ENCODE data around the gene CDH2.
A peak's percentile ranks its signal among the peaks of the same experiment; 100 is the strongest.

CDH2 gene

DNA sequence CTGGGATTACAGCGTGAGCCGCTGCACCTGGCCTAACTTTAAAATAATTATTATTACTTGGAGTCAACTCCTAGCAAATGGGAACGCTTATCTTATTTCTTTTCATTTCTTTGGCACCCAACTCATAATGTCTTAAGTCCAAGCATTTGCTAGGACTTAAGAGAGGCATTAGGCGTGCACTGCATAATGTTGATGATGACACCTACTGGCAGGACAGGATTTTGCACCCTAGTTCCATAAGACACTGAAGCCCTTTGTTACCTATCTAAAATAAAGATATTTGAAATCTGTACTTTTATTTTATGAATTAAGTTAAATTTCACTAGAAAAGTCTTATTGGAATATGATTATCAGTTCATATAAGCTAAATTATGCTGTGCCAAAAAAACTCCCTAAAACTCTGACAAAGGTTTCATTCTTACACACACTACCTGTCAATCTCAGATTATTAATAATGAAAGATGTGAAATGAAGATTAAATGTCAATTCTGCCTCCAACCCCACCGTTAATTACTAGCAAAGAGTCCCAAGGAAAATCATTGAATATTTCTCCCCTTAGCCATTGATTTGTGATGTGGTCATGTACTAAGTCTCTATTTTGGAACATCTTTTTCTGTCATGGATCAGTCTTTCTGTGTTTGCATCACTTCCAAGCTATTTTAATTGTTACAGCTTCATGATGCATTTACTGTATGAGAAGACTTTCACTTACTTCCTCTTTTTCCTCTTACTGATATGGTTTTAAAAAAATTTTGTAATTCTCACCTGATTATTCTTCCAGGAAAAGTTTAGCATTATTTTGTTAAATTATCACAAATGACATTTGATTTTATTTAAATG lies 12.7 kb upstream of the CDH2 start:
- TF ChIP-seq, protein P1, sequence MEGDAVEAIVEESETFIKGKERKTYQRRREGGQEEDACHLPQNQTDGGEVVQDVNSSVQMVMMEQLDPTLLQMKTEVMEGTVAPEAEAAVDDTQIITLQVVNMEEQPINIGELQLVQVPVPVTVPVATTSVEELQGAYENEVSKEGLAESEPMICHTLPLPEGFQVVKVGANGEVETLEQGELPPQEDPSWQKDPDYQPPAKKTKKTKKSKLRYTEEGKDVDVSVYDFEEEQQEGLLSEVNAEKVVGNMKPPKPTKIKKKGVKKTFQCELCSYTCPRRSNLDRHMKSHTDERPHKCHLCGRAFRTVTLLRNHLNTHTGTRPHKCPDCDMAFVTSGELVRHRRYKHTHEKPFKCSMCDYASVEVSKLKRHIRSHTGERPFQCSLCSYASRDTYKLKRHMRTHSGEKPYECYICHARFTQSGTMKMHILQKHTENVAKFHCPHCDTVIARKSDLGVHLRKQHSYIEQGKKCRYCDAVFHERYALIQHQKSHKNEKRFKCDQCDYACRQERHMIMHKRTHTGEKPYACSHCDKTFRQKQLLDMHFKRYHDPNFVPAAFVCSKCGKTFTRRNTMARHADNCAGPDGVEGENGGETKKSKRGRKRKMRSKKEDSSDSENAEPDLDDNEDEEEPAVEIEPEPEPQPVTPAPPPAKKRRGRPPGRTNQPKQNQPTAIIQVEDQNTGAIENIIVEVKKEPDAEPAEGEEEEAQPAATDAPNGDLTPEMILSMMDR (IDR thresholded peaks at IDR 0.05; ENCODE audit: low read depth, low read length), result peak; percentile 90
- TF ChIP-seq EZH2phosphoT487 (IDR thresholded peaks at IDR 0.05; ENCODE audit: low read depth), result no peak
- Histone ChIP-seq H3K27me3 (ENCODE audit: low read depth, low read length) (no peaks in the 10 kb centered on the region), H3K4me2 (ENCODE audit: low read length) (peak overlapping the region; percentile 53), H4K20me1 (ENCODE audit: insufficient read depth, low read length) (no peaks in the 10 kb centered on the region), H3K9me3 (ENCODE audit: insufficient read depth, low read length) (no peaks in the 10 kb centered on the region), H3K9ac (ENCODE audit: low read length) (peak overlapping the region; percentile 33; the same call in 1 of the 2 replicates), H3K79me2 (ENCODE audit: low read length) (no peaks in the 10 kb centered on the region), H3K27ac (ENCODE audit: low read length) (peak overlapping the region; percentile 61), H3K4me1 (ENCODE audit: low read length) (peaks cover 25% of the 10 kb centered on the region), H2AFZ (ENCODE audit: low read depth, low read length) (peak overlapping the region; percentile 85; the same call in 1 of the 2 replicates), H3K4me3 (ENCODE audit: low read length) (peak overlapping the region; percentile 56), H3K36me3 (replicated peaks; ENCODE audit: low read depth, low read length) (no peaks in the 10 kb centered on the region)

DNA sequence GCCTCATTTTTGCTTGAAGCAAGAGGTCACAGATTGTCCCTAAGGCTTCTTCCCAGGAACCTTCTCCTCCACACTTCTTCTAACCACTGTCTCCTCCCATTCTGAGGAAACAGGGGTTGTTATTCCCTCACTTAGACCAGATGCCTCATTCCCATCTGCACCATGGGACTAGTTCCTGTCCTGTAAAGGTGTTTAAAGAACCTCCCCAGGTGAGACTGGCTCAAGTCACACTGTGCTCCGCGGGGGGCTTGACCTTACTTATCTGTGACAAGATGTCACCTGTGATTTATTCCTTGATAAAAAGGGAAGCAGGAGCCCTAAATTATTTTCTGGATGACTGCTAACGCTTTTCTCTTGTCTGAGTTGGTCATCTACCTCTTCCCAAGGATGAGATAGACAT lies 8.2 kb upstream of the CDH2 start:
- H3K9me3 ChIP-seq (ENCODE audit: insufficient read depth, low read length), result no peaks in the 10 kb centered on the region
- no peaks in the 10 kb centered on the region for H3K27me3 ChIP-seq (ENCODE audit: low read depth, low read length)
- no peak overlapping the region for H3K4me3 ChIP-seq (ENCODE audit: low read length)
- H2AFZ ChIP-seq (ENCODE audit: low read depth, low read length), result no peak overlapping the region
- H3K36me3 ChIP-seq (replicated peaks; ENCODE audit: low read depth, low read length), result no peaks in the 10 kb centered on the region
- TF ChIP-seq EZH2phosphoT487 (IDR thresholded peaks at IDR 0.05; ENCODE audit: low read depth), result no peak
- TF ChIP-seq, protein P1 (IDR thresholded peaks at IDR 0.05; ENCODE audit: low read depth, low read length), result no peak
- no peaks in the 10 kb centered on the region for H4K20me1 ChIP-seq (ENCODE audit: insufficient read depth, low read length)
- H3K9ac ChIP-seq (ENCODE audit: low read length), result no peak overlapping the region
- no peaks in the 10 kb centered on the region for H3K79me2 ChIP-seq (ENCODE audit: low read length)
- H3K4me1 ChIP-seq (ENCODE audit: low read length), result peaks cover 16% of the 10 kb centered on the region
- H3K4me2 ChIP-seq (ENCODE audit: low read length), result no peak overlapping the region
- H3K27ac ChIP-seq (ENCODE audit: low read length), result no peak overlapping the region

DNA sequence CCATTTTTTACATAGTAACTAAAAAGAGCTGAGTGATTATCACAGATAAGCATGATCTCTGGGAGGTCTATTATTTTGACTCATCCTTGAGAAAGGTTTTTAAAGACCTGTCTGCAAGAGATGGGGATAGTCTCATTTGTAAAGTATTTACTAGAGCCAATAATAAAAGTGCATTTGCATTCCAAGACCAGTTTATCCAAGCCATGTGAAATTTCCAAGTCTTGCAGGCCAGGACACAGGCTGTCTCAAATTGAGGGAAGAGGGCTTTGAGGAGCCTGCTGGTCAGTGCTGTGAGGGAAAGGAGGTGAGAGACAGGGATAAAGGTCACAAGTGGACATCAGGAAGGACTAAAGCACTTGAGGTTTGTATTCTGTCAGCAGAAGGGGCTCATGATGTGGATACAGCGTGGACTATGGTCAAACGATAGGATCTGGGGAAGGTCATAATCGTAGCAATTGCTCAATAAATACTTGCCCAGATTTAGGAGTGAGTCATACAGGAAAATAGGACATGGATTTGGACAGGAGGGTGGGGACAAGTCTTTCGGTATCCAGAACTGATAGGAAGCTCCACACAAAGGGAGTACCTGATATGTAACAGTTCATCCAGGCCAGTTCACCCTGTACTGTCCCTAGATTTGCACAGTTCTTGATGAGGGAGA lies 6.6 kb upstream of the CDH2 start:
- TF ChIP-seq, protein P1 (IDR thresholded peaks at IDR 0.05; ENCODE audit: low read depth, low read length), result no peak
- TF ChIP-seq EZH2phosphoT487 (IDR thresholded peaks at IDR 0.05; ENCODE audit: low read depth), result no peak
- H3K27me3 ChIP-seq (ENCODE audit: low read depth, low read length), result no peaks in the 10 kb centered on the region
- no peak overlapping the region for H3K4me3 ChIP-seq (ENCODE audit: low read length)
- no peak overlapping the region for H3K27ac ChIP-seq (ENCODE audit: low read length)
- no peak overlapping the region for H2AFZ ChIP-seq (ENCODE audit: low read depth, low read length)
- no peaks in the 10 kb centered on the region for H4K20me1 ChIP-seq (ENCODE audit: insufficient read depth, low read length)
- no peaks in the 10 kb centered on the region for H3K9me3 ChIP-seq (ENCODE audit: insufficient read depth, low read length)
- H3K4me2 ChIP-seq (ENCODE audit: low read length), result no peak overlapping the region
- H3K36me3 ChIP-seq (replicated peaks; ENCODE audit: low read depth, low read length), result no peaks in the 10 kb centered on the region
- no peak overlapping the region for H3K9ac ChIP-seq (ENCODE audit: low read length)
- peaks cover under 1% of the 10 kb centered on the region; the same call in 1 of the 2 replicates for H3K4me1 ChIP-seq (ENCODE audit: low read length)
- no peaks in the 10 kb centered on the region for H3K79me2 ChIP-seq (ENCODE audit: low read length)

DNA sequence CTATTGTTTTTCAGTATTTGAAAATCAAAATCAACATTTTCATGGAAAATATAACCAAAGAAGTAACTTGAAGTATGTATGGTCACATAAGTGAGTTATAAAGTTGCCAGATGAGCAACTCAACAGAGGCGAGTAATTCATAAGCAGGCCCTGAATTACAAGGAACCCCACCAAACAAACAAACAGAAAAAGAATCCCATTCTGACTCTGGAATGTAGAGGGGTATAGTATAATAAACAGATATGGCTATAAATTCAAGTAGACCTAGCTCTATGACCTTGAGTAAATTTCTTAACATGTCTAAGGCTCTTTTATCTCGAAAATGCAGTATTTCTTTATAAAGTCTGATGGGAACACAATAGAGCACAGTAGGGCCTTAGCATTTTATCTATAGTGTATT lies 4.7 kb upstream of the CDH2 start:
- Histone ChIP-seq H3K27me3 (ENCODE audit: low read depth, low read length) (no peaks in the 10 kb centered on the region), H3K4me1 (ENCODE audit: low read length) (no peaks in the 10 kb centered on the region), H3K9me3 (ENCODE audit: insufficient read depth, low read length) (no peaks in the 10 kb centered on the region), H2AFZ (ENCODE audit: low read depth, low read length) (no peak overlapping the region), H4K20me1 (ENCODE audit: insufficient read depth, low read length) (no peaks in the 10 kb centered on the region), H3K79me2 (ENCODE audit: low read length) (no peaks in the 10 kb centered on the region), H3K9ac (ENCODE audit: low read length) (no peak overlapping the region), H3K4me3 (ENCODE audit: low read length) (no peak overlapping the region), H3K36me3 (replicated peaks; ENCODE audit: low read depth, low read length) (no peaks in the 10 kb centered on the region), H3K27ac (ENCODE audit: low read length) (no peak overlapping the region), H3K4me2 (ENCODE audit: low read length) (no peak overlapping the region)
- TF ChIP-seq, protein P1 (IDR thresholded peaks at IDR 0.05; ENCODE audit: low read depth, low read length), result no peak
- TF ChIP-seq EZH2phosphoT487 (IDR thresholded peaks at IDR 0.05; ENCODE audit: low read depth), result no peak
